GM23248 (cell line): ENCODE results near the gene CRACDL.
"Not testable (repeated sequence)": the region's sequence is repeated elsewhere in the genome, so short reads cannot be mapped to it uniquely, and the experiment has no call there.

Source experiments
- EZH2 ChIP-seq: fragments of 200-600 bp; sonication (generic); IDR thresholded peaks from 2 replicates; pipeline ENCODE4 v1.6.1; 2018; ENCODE audit warnings: antibody characterized with exemption, mild to moderate bottlenecking; ENCODE audit not compliant: insufficient read depth, poor library complexity, severe bottlenecking
- EZH2phosphoT487 ChIP-seq: fragments of 200-600 bp; sonication (generic); IDR thresholded peaks from 2 replicates; pipeline ENCODE4 v1.6.1; 2018; ENCODE audit warnings: antibody characterized with exemption, moderate library complexity, mild to moderate bottlenecking, low read depth; ENCODE audit not compliant: insufficient read depth

GRCh38 chr2:98877658-98878057, 58.4 kb downstream of the CRACDL start:
- TF ChIP-seq EZH2, EZH2phosphoT487: not testable (repeated sequence)
